Smooth muscle cell (in vitro differentiated cells): ENCODE results near the gene KCTD19. TPM values are rescaled to one million over a fixed set of nuclear protein-coding genes. Genes with fewer than 3 reads are reported as not detected.
A peak's percentile ranks its signal among the peaks of the same experiment; 100 is the strongest.

Experiments
- DNase-seq: peaks from one replicate; lab custom pipeline; 2025; ENCODE audit not compliant: unreplicated experiment; lab: John Stamatoyannopoulos, UW
- H2AFZ ChIP-seq: fragments of 200-600 bp; sonication (generic); 2 replicates; pipeline ENCODE4 v1.6.0; 2016; ENCODE audit warnings: antibody characterized with exemption, low read depth, mild to moderate bottlenecking
- H3F3A ChIP-seq: fragments of 200-600 bp; sonication (generic); 2 replicates; pipeline ENCODE4 v1.6.0; 2017; ENCODE audit warnings: antibody characterized with exemption, low read depth
- H3K27ac ChIP-seq: fragments of 200-600 bp; sonication (generic); 2 replicates; pipeline ENCODE4 v1.5.1; 2016; ENCODE audit warnings: low read depth, mild to moderate bottlenecking
- H3K27me3 ChIP-seq: fragments of 200-600 bp; sonication (generic); 2 replicates; pipeline ENCODE4 v1.6.1; 2016; ENCODE audit warnings: low read depth, mild to moderate bottlenecking
- H3K36me3 ChIP-seq: fragments of 200-600 bp; sonication (generic); 2 replicates; pipeline ENCODE4 v1.5.1; 2016; ENCODE audit warnings: low read depth
- H3K4me1 ChIP-seq: fragments of 200-600 bp; sonication (generic); 2 replicates; pipeline ENCODE4 v1.5.1; 2016; ENCODE audit warnings: low read depth
- H3K4me2 ChIP-seq: fragments of 200-600 bp; sonication (generic); 2 replicates; pipeline ENCODE4 v1.6.0; 2016; ENCODE audit warnings: mild to moderate bottlenecking
- H3K4me3 ChIP-seq: fragments of 200-600 bp; sonication (generic); 2 replicates; pipeline ENCODE4 v1.5.1; 2016; ENCODE audit warnings: mild to moderate bottlenecking
- H3K79me2 ChIP-seq: fragments of 200-600 bp; sonication (generic); 2 replicates; pipeline ENCODE4 v1.6.0; 2016; ENCODE audit warnings: low read depth, mild to moderate bottlenecking
- H3K9ac ChIP-seq: fragments of 200-600 bp; sonication (generic); 2 replicates; pipeline ENCODE4 v1.6.0; 2016; ENCODE audit warnings: low read depth
- H3K9me3 ChIP-seq: fragments of 200-600 bp; sonication (generic); replicated peaks from 2 replicates; pipeline ENCODE4 v1.5.1; 2016; ENCODE audit warnings: low read depth
- H4K20me1 ChIP-seq: fragments of 200-600 bp; sonication (generic); 2 replicates; pipeline ENCODE4 v1.6.0; 2016; ENCODE audit warnings: low read depth
- WGBS: methylation state at CpG from one replicate; pipeline ENCODE4 v1.1.7; 2016; ENCODE audit warnings: low lambda C conversion rate; 5-methylcytosine and 5-hydroxymethylcytosine counted together
- polyA plus RNA-seq: library from polyadenylated mRNA; unstranded; fragments of >200 nt; fragmentation: Nextera tagmentation; extraction: Ambion mirVana; gene quantifications from 2 replicates; pipeline ENCODE4 v1.2.1, GENCODE V29; 2016
- total RNA-seq: library from RNA; depleted of rRNA; stranded (reverse); fragments of >200 nt; gene quantifications from 2 replicates; pipeline ENCODE4 v1.2.3, GENCODE V29; 2014
- TF ChIP-seq, protein P1 (sequence below): fragments of 200-600 bp; sonication (generic); IDR thresholded peaks from 2 replicates; pipeline ENCODE4 v1.5.1; 2017; ENCODE audit warnings: borderline replicate concordance, mild to moderate bottlenecking, antibody characterized with exemption; ENCODE audit not compliant: insufficient read depth, poor library complexity, severe bottlenecking

Gene KCTD19
- total and polyA plus RNA-seq, 2 experiments from 2014 or later = 0.04 to 0.49 TPM

DNA sequence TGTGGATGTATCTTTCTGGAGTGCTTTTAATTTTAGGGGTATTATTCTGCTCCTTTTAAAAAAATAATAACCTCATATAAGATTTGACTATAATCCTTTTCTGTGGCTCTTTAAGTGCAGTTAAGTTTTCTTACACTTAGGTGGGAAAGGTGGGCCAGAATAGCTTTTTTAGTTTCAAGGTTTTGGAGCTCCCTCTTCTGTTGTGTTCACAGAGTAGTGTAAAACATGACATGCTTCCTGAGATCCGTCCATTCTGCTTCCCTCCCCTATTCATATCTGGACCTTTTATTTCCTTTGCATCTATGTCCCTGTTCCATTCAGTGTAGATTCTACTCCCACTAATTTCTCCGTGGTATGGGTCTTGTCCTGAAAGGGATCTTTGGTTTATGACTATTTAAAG, 12.9 kb upstream of the KCTD19 start:
- 36% methylated on average over 2 of the region's 2 CpGs for WGBS
- H3K4me1 ChIP-seq = no peaks in the 10 kb centered on the region
- no peak for DNase-seq
- no peak overlapping the region for H3K4me2 ChIP-seq
- H3K27me3 ChIP-seq = no peaks in the 10 kb centered on the region
- no peaks in the 10 kb centered on the region for H3F3A ChIP-seq
- H3K36me3 ChIP-seq = no peaks in the 10 kb centered on the region
- H3K4me3 ChIP-seq = no peak overlapping the region
- TF ChIP-seq, protein P1, sequence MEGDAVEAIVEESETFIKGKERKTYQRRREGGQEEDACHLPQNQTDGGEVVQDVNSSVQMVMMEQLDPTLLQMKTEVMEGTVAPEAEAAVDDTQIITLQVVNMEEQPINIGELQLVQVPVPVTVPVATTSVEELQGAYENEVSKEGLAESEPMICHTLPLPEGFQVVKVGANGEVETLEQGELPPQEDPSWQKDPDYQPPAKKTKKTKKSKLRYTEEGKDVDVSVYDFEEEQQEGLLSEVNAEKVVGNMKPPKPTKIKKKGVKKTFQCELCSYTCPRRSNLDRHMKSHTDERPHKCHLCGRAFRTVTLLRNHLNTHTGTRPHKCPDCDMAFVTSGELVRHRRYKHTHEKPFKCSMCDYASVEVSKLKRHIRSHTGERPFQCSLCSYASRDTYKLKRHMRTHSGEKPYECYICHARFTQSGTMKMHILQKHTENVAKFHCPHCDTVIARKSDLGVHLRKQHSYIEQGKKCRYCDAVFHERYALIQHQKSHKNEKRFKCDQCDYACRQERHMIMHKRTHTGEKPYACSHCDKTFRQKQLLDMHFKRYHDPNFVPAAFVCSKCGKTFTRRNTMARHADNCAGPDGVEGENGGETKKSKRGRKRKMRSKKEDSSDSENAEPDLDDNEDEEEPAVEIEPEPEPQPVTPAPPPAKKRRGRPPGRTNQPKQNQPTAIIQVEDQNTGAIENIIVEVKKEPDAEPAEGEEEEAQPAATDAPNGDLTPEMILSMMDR = peak; percentile 17
- no peak overlapping the region for H3K27ac ChIP-seq
- no peaks in the 10 kb centered on the region for H4K20me1 ChIP-seq
- no peak overlapping the region for H2AFZ ChIP-seq
- H3K79me2 ChIP-seq = no peaks in the 10 kb centered on the region
- H3K9me3 ChIP-seq = peaks cover 3% of the 10 kb centered on the region
- H3K9ac ChIP-seq = no peak overlapping the region

GRCh38 chr16:67336648-67337047, 10.1 kb upstream of the KCTD19 start:
- H3K4me2 ChIP-seq = no peak overlapping the region
- H3K27ac ChIP-seq = no peak overlapping the region
- WGBS = 93% methylated on average over 1 of the region's 1 CpG
- H3K36me3 ChIP-seq = no peaks in the 10 kb centered on the region
- no peak overlapping the region for H3K4me3 ChIP-seq
- H3K4me1 ChIP-seq = no peaks in the 10 kb centered on the region
- H3K79me2 ChIP-seq = no peaks in the 10 kb centered on the region
- TF ChIP-seq, protein P1 = no peak
- H3K9ac ChIP-seq = no peak overlapping the region
- H4K20me1 ChIP-seq = no peaks in the 10 kb centered on the region
- no peak overlapping the region for H2AFZ ChIP-seq
- no peaks in the 10 kb centered on the region for H3K27me3 ChIP-seq
- no peaks in the 10 kb centered on the region for H3F3A ChIP-seq
- H3K9me3 ChIP-seq = peaks cover 3% of the 10 kb centered on the region
- DNase-seq = no peak

DNA sequence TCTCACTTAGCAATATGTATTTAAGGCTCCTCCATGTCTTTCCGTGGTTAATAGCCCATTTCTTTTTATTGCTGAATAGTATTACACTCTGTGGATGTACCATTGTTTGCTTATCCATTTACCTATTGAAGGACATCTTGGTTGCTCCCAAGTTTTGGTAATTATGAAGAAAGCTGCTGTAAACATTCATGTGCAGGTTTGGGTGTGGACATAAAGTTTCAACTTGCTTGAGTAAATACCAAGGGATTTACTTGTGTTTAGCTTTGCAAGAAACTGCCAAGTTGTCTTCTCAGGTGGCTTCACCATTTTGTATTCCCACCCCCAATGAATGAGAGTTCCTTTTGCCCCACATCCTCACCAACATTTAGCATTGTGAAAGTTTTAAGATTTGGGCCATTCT, 9.6 kb upstream of the KCTD19 start:
- 82% methylated on average over 1 of the region's 1 CpG for WGBS
- DNase-seq = no peak
- H3K4me3 ChIP-seq = no peak overlapping the region
- no peak overlapping the region for H3K9ac ChIP-seq
- no peaks in the 10 kb centered on the region for H3F3A ChIP-seq
- no peak overlapping the region for H2AFZ ChIP-seq
- no peaks in the 10 kb centered on the region for H4K20me1 ChIP-seq
- no peak overlapping the region for H3K27ac ChIP-seq
- H3K4me2 ChIP-seq = no peak overlapping the region
- no peaks in the 10 kb centered on the region for H3K4me1 ChIP-seq
- no peaks in the 10 kb centered on the region for H3K27me3 ChIP-seq
- H3K79me2 ChIP-seq = no peaks in the 10 kb centered on the region
- TF ChIP-seq, protein P1 = no peak
- H3K36me3 ChIP-seq = no peaks in the 10 kb centered on the region
- H3K9me3 ChIP-seq = peaks cover 3% of the 10 kb centered on the region

DNA sequence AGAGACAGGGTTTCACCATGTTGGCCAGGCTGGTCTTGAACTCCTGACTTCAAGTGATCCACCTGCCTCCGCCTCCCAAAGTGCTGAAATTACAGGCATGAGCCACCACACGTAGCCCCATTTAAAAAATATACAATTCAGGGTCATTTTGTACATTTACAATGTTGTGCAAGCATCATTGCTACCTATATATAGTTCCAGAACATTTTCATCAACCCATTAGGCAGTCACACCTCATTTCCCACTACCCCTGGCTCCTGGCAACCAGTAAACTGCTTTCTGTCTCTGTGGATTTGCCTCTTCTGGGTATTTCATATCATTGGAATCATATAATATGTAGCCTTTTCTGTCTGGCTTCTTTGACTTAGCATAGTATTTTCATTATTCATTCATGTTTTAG, 6.8 kb upstream of the KCTD19 start:
- no peak for DNase-seq
- H2AFZ ChIP-seq = no peak overlapping the region
- H3K27ac ChIP-seq = no peak overlapping the region
- no peaks in the 10 kb centered on the region for H3K79me2 ChIP-seq
- no peaks in the 10 kb centered on the region for H3K27me3 ChIP-seq
- H3F3A ChIP-seq = no peaks in the 10 kb centered on the region
- no peak overlapping the region for H3K9ac ChIP-seq
- H3K9me3 ChIP-seq = peaks cover 3% of the 10 kb centered on the region
- no peaks in the 10 kb centered on the region for H3K36me3 ChIP-seq
- H3K4me1 ChIP-seq = no peaks in the 10 kb centered on the region
- no peak overlapping the region for H3K4me2 ChIP-seq
- H4K20me1 ChIP-seq = no peaks in the 10 kb centered on the region
- H3K4me3 ChIP-seq = no peak overlapping the region
- 65% methylated on average over 2 of the region's 2 CpGs for WGBS
- TF ChIP-seq, protein P1 = no peak
